NCI-H1092 (cell line): Measurements from ENCODE around the gene RTKN.
"Not testable (repeated sequence)": the region's sequence is repeated elsewhere in the genome, so short reads cannot be mapped to it uniquely, and the experiment has no call there.

Experiments
- DNase-seq: peaks from one replicate; lab custom pipeline; 2025; lab: John Stamatoyannopoulos, UW

Gene RTKN, protein sequence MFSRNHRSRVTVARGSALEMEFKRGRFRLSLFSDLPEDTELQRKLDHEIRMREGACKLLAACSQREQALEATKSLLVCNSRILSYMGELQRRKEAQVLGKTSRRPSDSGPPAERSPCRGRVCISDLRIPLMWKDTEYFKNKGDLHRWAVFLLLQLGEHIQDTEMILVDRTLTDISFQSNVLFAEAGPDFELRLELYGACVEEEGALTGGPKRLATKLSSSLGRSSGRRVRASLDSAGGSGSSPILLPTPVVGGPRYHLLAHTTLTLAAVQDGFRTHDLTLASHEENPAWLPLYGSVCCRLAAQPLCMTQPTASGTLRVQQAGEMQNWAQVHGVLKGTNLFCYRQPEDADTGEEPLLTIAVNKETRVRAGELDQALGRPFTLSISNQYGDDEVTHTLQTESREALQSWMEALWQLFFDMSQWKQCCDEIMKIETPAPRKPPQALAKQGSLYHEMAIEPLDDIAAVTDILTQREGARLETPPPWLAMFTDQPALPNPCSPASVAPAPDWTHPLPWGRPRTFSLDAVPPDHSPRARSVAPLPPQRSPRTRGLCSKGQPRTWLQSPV

DNA sequence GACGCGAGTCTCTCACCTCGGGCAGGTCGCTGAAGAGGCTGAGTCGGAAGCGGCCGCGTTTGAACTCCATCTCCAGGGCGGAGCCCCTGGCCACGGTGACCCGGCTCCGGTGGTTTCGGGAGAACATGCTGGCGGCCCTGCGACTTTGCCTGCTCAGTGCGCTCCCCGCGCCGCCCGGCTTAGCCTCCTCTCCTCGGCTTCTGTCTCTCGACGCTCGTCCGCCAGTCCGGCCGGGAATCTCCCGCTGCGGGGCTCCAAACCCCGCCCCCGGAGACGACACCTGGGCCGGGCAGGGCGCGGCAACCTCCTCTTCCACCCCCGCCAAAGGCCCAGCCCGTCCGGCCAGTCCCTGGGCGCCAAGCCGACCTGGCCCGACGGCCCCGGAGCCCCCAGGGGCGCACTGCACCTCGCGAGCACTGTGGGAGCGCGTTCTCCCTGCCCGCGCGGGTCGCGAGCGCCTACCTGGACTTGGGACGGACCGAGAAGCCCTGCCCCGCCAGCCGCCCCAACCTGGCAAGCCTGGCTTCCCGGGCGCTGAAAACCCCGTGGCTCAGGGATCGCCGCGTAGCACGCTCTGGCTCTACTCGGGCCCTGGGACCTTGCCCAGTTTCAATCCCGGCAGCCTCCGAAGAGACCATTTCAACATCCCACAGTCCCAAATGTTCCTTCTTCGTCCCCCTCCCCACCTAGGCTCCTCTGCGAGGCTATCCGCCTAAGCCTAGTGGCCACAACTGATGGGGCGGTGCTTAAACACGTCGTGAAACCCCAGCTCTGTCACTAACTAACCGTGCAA lies at the start of gene RTKN:
Gene RTKN, minus strand, starts transcription at position 248 of the 793 bp plus-strand sequence. Its CDS starts 121 bp downstream, at position 127.
- no peak for DNase-seq

DNA sequence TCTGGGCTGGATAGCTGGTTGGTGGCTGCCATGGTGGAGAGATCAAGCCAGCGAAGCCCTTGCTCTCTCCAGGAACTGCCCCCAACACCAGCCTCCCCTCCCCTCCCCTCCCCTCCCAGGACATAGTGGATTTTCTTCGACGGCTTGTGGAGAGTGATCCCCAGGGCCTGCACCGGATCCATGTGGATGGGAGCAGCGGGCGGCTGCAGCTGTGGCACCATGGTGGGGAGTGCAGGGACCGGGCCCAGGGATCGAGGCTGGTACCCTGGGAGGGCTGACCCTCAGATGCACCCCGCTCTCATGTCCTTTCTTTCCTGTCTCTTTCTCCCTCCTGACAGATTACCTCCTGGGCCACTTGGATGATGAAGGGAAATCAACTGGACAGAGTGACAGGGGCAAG lies 48.2 kb upstream of the RTKN start:
- DNase-seq: no peak

DNA sequence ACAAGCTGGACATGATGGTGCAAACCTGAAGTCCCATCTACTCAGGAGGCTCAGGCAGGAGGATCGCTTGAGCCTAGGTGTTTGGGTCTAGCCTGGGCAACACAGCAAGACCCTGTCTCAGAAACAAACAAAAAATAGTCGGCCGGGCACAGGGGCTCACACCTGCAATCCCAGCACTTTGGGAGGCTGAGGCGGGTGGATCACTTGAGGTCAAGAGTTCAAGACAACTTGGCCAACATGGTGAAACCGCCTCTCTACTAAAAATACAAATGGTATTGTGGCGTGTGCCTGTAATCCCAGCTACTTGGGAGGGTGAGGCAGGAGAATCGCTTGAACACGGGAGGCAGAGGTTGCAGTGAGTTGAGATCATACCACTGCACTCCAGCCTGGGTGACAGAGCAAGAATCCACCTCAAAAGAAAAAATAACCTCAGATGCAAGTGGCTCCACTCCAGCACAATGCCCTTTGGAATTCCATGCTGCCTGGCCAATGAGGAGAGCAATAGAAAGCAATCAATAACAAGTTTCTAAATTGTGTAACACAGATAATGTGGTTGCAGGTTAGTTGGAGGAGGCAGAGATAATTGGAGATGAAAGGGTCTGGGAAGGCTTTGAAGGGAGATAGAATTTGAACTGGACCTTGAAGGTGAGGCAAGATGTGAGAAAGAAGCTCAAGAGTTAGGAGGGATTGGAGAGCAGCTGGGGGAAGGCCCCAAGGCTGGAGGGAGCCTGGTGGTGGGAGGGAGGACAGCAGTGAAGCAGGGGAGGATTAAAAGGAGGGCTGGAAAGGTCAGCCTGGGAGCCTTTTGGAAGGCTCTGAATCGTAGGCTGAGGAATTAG lies 47.1 kb upstream of the RTKN start:
- DNase-seq: no peak

DNA sequence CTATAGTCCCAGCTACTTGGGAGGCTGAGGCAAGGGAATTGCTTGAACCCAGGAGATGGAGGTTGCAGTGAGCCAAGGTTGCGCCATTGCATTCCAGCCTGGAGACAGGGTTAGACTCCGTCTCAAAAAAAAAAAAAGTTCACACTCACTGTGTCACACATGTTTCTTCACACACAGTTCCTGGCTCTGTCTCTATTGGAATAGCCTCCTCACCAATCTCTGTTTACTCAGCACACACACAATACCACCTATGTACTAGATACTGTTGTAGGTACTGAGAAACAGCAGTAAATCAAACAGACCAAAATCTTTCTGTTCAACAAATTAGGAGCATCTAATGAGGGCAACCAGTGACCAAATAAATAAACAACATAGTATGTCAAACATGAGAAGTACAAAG lies 44.4 kb upstream of the RTKN start:
- no peak for DNase-seq

DNA sequence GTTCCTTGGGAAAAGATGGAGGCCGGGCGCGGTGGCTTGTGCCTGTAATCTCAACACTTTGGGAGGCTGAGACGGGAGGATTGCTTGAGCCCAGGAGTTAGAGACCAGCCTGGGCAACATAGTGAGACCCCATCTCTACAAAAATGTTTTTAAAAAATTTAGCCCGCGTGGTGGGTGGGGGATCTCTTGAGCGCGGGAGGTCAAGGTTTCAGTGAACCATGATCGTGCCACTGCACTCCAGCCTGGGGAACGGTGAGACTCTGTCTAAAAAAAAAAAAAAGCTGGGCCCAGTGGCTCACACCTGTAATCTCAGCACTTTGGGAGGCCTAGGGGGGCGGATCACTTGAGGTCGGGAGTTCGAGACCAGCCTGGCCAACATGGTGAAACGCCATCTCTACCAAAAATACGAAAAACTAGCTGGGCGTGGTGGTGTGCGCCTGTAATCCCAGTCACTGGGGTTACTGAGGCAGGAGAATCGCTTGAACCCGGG lies 42.0 kb upstream of the RTKN start:
- DNase-seq: not testable (repeated sequence)

DNA sequence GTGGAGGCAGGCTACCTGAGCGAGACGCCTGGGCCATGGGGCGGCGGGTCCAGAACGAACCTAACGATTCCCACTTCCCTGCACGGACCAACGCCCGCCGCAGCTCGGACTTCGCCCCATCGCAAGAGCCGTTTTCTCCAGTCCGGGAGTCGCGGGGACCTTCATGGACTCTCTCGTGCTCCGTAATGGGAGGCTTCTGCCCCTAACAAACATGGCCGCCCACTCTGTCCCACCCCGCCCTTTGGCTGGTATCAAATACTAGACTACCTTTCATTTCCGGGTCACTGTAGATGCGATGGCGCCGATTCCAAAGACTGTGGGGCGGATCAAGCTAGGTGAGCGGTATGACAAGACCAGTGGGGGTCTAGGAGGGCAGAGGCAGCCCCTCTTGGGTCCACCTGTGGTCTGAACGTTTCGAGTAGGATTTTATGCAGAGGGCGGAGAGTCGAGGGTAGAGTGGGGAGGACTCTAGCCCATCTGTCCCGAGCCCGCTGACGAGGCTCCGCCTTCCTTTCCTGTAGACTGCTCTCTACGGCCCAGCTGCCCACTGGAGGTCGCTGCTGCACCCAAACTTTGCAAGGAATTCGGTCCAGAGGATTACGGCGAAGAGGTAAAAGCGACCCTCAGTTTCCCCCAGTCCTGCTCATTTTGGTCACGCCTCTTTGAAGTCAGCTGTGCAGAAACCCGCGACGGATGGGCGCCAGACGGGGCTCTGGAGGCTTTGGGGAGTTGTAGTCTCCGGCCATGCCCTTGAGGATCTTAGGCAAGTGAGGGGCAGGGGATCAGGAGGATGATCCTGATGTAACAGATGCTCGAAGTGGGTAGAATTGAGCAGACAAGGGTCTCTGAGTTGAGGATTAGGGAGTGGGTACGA lies 41.3 kb upstream of the RTKN start, which contains the start of the genes CCDC142 and TTC31:
Gene CCDC142, minus strand, starts transcription at position 198 of the 874 bp plus-strand sequence. Its CDS starts 161 bp downstream, at position 37.
Gene TTC31, plus strand, starts transcription at position 281 of the 874 bp plus-strand sequence. Its CDS starts 15 bp downstream, at position 296.
- DNase-seq: peak; percentile 87

DNA sequence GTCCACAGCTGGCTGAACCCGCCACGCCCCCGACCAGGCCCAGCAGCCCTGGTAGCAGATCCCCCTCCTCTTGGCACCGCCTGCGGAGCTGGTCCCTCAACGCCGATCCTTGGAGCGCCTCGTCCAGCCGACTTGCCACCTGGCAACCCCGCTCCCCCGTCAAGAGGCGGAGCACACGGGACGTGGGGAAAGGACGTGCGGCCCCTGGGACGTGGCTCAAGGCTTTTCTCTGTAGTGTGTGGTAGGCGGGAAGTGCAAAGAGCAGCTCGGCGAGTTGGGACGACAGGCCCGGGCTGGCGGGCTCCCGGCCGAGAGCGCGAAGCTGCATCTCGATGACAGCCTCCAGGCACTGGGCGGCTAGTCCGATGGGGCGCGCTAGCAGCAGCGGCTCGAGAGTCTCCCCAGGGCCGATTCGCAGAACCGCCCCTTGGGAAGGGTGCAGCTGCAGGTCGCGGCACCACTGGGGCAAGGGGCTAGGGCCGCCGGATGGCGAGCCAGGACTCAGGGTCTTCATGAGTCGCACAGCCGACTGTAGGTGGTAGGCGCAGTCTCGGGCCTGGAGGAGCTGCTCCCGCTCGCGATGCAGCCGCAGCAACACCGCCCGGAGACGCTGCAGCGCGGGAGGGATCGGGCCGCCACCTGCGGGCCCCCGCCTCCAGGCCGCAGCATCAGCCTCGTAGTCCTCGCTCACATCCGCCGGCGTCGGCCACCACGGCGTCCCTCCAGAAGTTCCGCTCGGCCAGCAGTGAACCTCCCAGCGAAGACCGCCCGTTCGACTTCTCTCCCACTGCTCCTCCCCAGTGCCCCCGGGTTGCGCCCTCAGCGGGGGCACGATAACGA lies 40.4 kb upstream of the RTKN start:
- DNase-seq: no peak

DNA sequence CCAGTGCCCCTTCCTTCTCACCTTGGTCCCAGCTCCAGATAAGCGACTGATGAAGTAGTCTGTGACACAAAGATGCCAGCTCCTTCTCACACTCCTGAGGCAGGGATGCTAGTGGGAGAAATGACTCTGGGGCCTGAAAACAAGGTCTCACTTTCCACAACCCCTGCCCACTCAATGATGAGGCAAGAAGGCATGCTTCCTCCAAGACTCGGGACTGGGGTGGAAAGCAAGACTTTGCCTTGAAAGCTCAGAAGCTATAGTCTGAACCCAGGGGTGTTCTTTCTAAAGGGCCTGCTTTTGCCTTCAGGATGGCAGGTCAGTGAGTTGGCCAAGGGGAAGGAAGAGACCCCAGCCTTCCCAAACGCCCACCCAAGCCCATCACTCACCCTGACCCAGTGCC lies 39.7 kb upstream of the RTKN start:
- no peak for DNase-seq

DNA sequence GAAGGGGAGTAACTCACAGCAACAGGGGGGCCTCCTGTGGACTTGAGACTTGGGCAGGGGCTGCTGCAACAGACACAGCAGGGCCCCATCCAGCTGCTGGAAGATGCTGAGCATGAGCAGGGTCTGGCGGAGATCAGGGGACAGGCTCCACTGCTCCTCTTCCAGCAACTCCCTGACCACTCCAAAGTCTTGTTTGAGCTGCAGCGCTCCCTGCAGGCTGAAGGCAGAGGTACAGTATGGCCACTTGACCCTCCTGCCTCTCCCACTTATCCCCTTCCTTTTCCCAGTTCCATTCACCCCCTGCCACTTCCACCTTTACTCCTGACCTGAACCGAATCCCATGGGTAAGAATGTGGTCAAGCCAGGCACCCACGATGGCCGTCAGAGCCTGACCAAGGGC lies 33.2 kb upstream of the RTKN start:
- no peak for DNase-seq

DNA sequence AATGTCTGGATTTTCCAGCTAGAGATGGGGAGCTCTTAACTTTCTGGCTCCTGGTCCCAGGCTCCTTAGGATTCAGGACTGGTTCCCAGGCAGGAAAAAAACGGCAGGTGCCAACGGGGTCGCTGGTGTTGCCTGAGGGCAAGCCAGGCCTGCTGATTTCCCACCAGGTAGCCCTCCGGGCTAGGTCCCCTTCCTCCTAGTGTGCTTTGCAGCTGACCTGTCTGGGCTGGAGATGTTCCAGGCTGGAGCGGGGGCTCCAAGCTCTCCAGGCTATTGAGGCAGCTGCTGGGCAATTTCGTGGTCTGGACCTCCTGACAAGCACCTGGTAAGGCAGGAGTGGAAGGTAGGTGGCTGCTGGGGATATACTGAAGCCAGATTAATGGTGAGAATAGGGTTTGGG lies 32.7 kb upstream of the RTKN start:
- DNase-seq: no peak

DNA sequence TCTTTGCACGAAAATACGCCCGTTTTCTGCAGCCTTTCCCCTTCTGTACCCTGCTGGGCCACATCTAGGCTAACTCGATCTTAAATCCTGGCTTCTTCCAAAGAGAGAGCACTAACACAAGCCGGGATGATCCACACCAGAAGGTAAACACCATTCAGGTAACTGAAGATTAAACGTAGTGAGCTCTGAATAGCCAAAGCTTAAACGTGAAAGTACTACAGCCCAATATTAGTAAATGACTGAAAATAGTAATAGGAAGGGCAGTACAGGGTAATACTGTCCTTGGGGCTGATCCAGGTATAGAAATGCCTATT lies 31.2 kb upstream of the RTKN start:
- DNase-seq: no peak

DNA sequence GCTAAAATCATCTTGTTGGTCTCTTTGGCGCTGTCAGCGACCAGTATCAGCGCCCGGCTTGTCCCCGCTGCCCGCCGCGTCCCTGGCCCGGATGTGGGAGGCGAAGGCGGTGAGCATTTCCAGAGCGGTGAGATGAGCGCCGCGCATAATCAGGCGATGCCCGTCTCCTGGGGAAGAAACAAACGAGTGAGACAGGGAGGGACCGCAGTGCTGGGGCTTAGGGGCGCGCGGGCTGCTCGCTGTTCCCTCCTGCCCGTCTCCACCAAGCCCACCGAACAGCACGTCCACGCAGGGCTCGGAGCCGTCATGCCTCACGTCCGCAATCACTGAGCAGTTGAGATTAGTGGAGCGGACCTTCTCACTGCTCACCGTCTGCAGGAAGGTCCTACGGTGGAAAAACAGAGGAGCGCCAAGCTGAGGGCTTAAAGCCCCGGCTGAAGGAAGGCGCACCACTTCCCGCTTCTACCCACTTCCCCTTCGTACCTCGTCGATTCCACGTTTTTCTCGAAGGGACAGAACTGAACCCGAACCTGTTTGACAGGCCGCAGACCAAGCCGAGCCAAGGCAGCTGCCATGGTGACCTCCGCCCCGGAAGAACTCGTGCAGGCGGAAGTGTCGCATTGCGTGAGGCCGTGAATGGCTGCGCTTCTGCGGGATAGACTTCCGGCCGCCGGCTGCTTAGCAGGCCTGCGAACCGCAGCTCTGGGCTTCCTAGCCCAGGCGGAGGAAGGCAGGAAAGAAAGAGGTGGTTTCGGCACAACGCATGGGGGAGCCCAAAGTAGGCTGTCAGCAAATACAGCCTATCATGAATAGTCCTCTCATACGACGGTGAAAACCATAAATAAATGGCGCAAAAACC lies 30.6 kb upstream of the RTKN start, which contains the start of gene MRPL53:
Gene MRPL53, minus strand, starts transcription at position 595 of the 859 bp plus-strand sequence. Its CDS starts 20 bp downstream, at position 575.
- DNase-seq: peak; percentile 87

DNA sequence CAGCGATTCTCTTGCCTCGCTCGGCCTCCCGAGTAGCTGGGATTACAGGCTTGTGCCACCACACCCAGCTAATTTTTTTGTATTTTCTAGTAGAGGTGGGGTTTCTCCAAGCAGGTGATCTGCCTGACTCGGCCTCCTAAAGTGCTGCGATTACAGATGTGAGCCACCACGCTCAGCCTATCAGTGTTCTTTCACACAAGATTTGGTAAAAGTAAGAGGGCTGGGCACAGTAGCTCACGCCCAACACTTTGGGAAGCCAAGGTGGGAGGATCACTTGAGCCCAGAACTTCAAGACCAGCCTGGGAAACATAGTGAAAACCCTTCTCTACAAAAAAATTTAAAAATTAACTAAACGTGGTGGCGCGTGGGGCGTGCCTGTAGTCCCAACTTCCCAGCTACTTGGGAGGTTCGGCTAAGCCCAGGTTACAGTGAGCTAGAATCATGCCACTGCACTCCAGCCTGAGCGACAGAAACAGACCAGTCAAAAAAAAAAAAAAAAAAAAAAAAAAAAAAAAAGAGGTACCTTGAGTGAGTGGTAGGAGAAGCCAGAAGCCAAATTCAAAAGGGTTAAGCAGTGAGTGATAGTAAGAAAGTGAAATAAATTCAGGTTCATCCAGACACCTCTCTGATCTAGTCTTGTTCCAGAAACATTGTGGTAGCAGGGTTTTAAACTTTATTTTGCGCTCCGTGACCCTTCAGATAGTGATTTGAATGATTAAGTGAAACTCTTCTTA lies 29.8 kb upstream of the RTKN start:
- no peak for DNase-seq

DNA sequence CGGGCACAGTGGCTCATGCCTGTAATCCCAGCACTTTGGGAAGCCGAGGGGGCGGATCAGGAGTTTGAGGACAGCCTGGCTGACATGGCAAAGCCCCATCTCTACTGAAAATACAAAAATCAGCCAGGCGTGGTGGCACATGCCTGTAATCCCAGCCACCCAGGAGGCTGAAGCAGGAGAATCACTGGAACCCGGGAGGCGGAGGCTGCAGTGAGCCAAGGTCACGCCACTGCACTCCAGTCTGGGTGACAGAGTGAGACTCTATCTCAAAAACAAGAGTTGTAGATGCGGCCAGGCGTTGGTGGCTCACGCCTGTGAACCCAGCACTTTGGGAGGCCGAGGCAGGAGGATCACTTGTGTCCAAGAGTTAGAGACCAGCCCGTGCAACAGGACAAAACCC lies 29.0 kb upstream of the RTKN start:
- DNase-seq: not testable (repeated sequence)

DNA sequence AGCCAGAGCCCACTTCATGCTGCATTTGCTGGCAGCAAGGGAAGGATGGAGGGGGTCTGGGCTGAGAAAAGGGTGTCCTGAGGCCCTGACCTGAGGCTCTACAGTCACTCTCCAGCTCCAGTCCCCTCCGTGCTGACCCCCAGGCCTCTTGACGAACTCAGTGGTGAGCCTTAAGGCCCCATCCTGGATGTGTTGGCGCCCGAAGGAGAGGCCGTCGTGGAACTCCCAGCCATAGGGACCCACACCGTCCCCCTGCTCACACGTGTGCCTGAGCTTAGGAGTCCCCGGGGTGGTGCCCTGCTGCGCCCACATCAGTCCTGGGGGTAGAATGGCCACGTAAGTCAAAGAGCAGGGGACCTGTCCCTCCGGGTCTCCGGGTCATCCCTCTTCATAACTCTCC lies 22.7 kb upstream of the RTKN start:
- no peak for DNase-seq

DNA sequence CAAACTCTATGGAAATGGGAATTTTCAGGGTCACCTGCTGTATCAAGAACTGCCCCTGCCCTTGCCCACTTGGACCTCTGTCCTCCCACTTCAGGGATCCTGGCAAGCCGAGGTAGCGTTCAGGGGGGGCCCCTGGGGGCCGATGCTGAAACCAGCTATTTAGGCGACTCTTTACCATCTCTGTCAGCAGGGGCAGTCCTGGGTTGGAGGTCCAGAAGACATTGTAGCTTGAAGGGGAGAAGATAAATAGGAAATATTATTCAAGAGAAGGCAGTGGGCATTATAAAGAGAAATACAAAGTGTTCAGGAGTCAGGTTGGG lies 21.0 kb upstream of the RTKN start:
- DNase-seq: no peak

DNA sequence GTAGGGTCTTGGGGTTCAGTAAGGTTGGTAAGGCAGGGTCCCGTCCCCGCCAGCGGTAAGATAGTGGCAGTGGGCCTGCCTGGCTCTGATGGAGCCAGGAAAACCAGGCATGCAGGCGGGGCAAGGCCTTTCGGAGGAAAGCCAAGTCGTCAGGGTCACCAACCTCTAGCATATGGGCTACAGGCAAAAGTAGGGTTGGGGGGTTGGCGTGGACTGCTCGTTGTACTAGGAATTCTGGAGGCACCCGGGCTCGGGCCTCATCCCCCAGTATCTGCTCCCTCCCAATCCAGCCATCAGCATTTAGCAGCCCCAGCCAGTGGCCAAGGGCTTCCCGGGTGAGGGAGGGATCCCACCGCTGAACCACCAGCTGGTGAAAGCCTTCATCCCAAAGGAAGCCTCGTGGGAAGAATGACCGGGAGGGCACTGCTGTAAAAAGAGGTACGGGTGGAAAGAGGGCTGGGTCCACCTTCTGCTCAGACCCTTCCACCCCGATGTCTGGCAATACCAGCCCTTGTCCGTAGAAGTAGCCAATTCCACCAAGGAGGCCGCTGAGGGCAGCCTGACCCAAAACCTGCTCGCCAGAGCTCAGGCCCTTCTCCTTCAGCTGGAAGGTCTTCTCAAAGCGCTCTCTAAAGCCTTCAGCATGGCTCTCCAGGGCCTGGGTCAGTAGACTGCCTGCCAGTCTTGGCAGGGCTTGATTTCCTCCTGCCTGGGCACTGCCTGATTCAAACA lies 20.5 kb upstream of the RTKN start:
- no peak for DNase-seq
